MM.1S (cell line): ENCODE measurements around the gene SIL1.

ENCODE experiments used
- DNase-seq: peaks from one replicate; pipeline ENCODE4 v3.0.0-alpha.2; 2015
- H2AFZ ChIP-seq: fragments of 300-600 bp; sonication (generic); 2 replicates; pipeline ENCODE4 v1.6.0; 2016; ENCODE audit warnings: antibody characterized with exemption, low read length
- H3F3A ChIP-seq: fragments of 300-600 bp; sonication (generic); 2 replicates; pipeline ENCODE4 v1.6.1; 2016; ENCODE audit warnings: mild to moderate bottlenecking, antibody characterized with exemption, low read length, moderate library complexity, mixed read lengths; ENCODE audit not compliant: insufficient read depth
- H3K27ac ChIP-seq: fragments of 300-600 bp; sonication (generic); 2 replicates; pipeline ENCODE4 v1.5.1; 2016; ENCODE audit warnings: mild to moderate bottlenecking, low read length
- H3K27me3 ChIP-seq: fragments of 300-600 bp; sonication (generic); replicated peaks from 2 replicates; pipeline ENCODE4 v1.6.0; 2016; ENCODE audit warnings: low read length; ENCODE audit not compliant: insufficient read depth
- H3K36me3 ChIP-seq: fragments of 300-600 bp; sonication (generic); replicated peaks from 2 replicates; pipeline ENCODE4 v1.6.1; 2016; ENCODE audit warnings: mild to moderate bottlenecking, low read length, mixed read lengths; ENCODE audit not compliant: insufficient read depth
- H3K4me1 ChIP-seq: fragments of 300-600 bp; sonication (generic); 2 replicates; pipeline ENCODE4 v1.6.1; 2016; ENCODE audit warnings: low read length, mixed read lengths
- H3K4me2 ChIP-seq: fragments of 300-600 bp; sonication (generic); 2 replicates; pipeline ENCODE4 v1.6.0; 2016; ENCODE audit warnings: low read depth, low read length
- H3K4me3 ChIP-seq: fragments of 300-600 bp; sonication (generic); 2 replicates; pipeline ENCODE4 v1.5.1; 2016; ENCODE audit warnings: low read length, mixed read lengths
- H3K79me2 ChIP-seq: fragments of 300-600 bp; sonication (generic); 2 replicates; pipeline ENCODE4 v1.6.1; 2016; ENCODE audit warnings: mixed run types, low read length, mixed read lengths
- H3K9ac ChIP-seq: fragments of 300-600 bp; sonication (generic); 2 replicates; pipeline ENCODE4 v1.6.1; 2016; ENCODE audit warnings: low read length, mixed read lengths
- H3K9me2 ChIP-seq: fragments of 300-600 bp; sonication (generic); replicated peaks from 2 replicates; pipeline ENCODE4 v1.6.1; 2016; ENCODE audit warnings: mild to moderate bottlenecking, low read length, mixed read lengths; ENCODE audit not compliant: insufficient read depth
- H3K9me3 ChIP-seq: fragments of 300-600 bp; sonication (generic); replicated peaks from 2 replicates; pipeline ENCODE4 v1.6.1; 2016; ENCODE audit warnings: mild to moderate bottlenecking, low read length, mixed read lengths; ENCODE audit not compliant: insufficient read depth
- H4K20me1 ChIP-seq: fragments of 300-600 bp; sonication (generic); 2 replicates; pipeline ENCODE4 v1.6.1; 2016; ENCODE audit warnings: mild to moderate bottlenecking, low read length, moderate library complexity, mixed read lengths; ENCODE audit not compliant: insufficient read depth
- CTCF ChIP-seq: fragments of 300-600 bp; sonication (generic); IDR thresholded peaks from 2 replicates; pipeline ENCODE4 v1.5.1; 2016; ENCODE audit warnings: antibody characterized with exemption, low read length, mixed read lengths
- EZH2 ChIP-seq: fragments of 300-600 bp; sonication (generic); optimal IDR thresholded peaks from 2 replicates; pipeline ENCODE3; 2017; ENCODE audit warnings: low read depth, mild to moderate bottlenecking, antibody characterized with exemption, low read length, mixed read lengths
- EZH2phosphoT487 ChIP-seq: fragments of 300-600 bp; sonication (generic); IDR thresholded peaks from 2 replicates; pipeline ENCODE4 v1.6.1; 2018; ENCODE audit warnings: antibody characterized with exemption, low read length

Gene SIL1

GRCh38 chr5:138936968-138937345 lies 261.2 kb downstream of the SIL1 start:
- Histone ChIP-seq H3K27me3 (no peaks in the 10 kb centered on the region), H3K9ac (no peak overlapping the region), H3K4me2 (no peak overlapping the region), H3K27ac (no peak overlapping the region), H3F3A (no peaks in the 10 kb centered on the region), H3K4me3 (no peak overlapping the region), H3K9me3 (no peaks in the 10 kb centered on the region), H2AFZ (no peak overlapping the region), H3K4me1 (peaks cover 4% of the 10 kb centered on the region; the same call in 1 of the 2 replicates), H3K79me2 (no peaks in the 10 kb centered on the region), H3K36me3 (no peaks in the 10 kb centered on the region; the same call in none of the 2 replicates), H3K9me2 (no peaks in the 10 kb centered on the region; the same call in 1 of the 2 replicates), H4K20me1 (no peaks in the 10 kb centered on the region)
- no peak for DNase-seq
- TF ChIP-seq EZH2: no peak
- no peak for TF ChIP-seq EZH2phosphoT487
- TF ChIP-seq CTCF: no peak

DNA sequence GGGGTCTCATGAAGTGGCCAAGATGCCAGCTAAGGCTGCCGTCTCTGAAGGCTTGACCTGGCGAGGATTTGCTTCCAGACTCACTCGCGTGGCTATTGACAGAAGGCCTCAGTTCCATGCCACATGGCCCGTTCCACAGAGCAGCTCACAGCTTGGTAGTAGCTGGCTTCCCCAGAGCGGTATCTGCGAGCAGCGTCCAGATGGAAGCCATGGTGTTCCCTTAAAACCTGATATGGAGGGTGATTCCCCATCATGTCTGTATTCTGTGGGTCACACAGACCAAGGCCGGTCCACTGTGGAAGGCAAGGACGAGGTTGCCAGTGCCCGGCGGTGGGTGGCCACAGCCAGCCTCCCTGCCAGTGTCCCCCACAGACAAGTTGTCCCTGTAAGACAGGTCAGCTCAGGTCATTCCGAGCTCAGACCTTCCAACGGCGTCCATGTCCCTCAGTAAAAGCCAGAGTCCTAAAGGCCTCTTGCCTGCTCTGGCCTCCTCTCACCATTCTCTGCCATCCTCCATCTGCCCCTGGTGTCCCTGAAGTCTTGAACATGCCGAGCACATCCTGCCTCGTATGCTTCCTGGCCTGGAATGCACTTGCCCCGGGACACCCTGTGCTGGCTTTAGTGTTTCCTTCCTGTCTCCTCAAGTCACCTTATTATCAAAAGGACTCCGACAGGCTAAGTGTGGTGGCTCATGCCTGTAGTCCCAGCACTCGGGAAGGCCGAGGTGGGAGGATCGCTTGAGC lies 261.8 kb downstream of the SIL1 start:
- Histone ChIP-seq H3K27me3 (no peaks in the 10 kb centered on the region), H3K4me3 (no peak overlapping the region), H3K9me3 (no peaks in the 10 kb centered on the region), H3F3A (no peaks in the 10 kb centered on the region), H3K36me3 (no peaks in the 10 kb centered on the region; the same call in none of the 2 replicates), H3K9me2 (no peaks in the 10 kb centered on the region; the same call in 1 of the 2 replicates), H3K27ac (no peak overlapping the region), H3K9ac (no peak overlapping the region), H2AFZ (no peak overlapping the region), H4K20me1 (no peaks in the 10 kb centered on the region), H3K79me2 (no peaks in the 10 kb centered on the region), H3K4me2 (no peak overlapping the region), H3K4me1 (peaks cover 4% of the 10 kb centered on the region; the same call in 1 of the 2 replicates)
- no peak for TF ChIP-seq EZH2phosphoT487
- TF ChIP-seq CTCF: no peak
- TF ChIP-seq EZH2: no peak
- no peak for DNase-seq

DNA sequence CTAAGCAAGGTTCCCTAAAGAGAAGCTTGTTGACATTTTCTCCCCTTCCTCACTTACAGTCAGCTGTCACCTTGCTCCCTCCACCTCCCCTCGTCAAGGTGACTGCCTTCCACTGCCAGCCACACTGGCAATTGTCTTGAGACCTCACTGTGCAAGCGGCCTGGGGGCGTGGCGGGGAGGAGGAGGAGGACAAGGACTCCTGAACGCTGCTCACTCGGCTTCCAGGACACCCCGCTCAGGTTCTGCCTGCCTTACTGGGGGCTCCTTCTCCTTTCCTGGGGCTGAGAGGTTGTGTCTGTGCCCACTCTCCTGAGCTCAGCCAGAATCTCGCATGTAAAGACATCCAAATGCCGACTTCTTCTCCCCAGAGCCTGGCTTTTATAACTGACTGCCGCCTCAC lies 262.7 kb downstream of the SIL1 start:
- no peak for DNase-seq
- Histone ChIP-seq H3K36me3 (no peaks in the 10 kb centered on the region; the same call in none of the 2 replicates), H4K20me1 (no peaks in the 10 kb centered on the region)

More for the DNA sequence above, 262.7 kb downstream of the SIL1 start:
- Histone ChIP-seq H3K4me1 (peaks cover 4% of the 10 kb centered on the region; the same call in 1 of the 2 replicates), H3K9me2 (no peaks in the 10 kb centered on the region; the same call in 1 of the 2 replicates), H3K27ac (no peak overlapping the region), H3K79me2 (no peaks in the 10 kb centered on the region), H3K9me3 (no peaks in the 10 kb centered on the region), H2AFZ (no peak overlapping the region), H3K9ac (no peak overlapping the region), H3K4me2 (no peak overlapping the region), H3K4me3 (no peak overlapping the region), H3F3A (no peaks in the 10 kb centered on the region), H3K27me3 (no peaks in the 10 kb centered on the region)
- no peak for TF ChIP-seq EZH2phosphoT487
- TF ChIP-seq CTCF: no peak
- TF ChIP-seq EZH2: no peak
